Uterus (tissue), 2 donors: ENCODE data around the gene EPC1.
"Not testable (repeated sequence)": the region's sequence is repeated elsewhere in the genome, so short reads cannot be mapped to it uniquely, and the experiment has no call there.

Experiments used
- POLR2A ChIP-seq, 2 donors: fragments of 450-650 bp; IDR thresholded peaks; one replicate each; pipeline ENCODE4 v1.6.1; 2016; ENCODE audit warnings: antibody characterized with exemption in 2 of 2, mild to moderate bottlenecking in 1 of 2, moderate library complexity in 1 of 2
- TF ChIP-seq, protein P1 (sequence below), 4 experiments: fragments of 200-600 bp in 2 of 4; fragments of 450-650 bp in 2 of 4; sonication (generic) in 2 of 4; IDR thresholded peaks; one replicate each; pipeline ENCODE4 v1.5.1; 2016 to 2019; ENCODE audit warnings: antibody characterized with exemption in 4 of 4, mild to moderate bottlenecking in 2 of 4, moderate library complexity in 1 of 4

- TF ChIP-seq, protein P1, sequence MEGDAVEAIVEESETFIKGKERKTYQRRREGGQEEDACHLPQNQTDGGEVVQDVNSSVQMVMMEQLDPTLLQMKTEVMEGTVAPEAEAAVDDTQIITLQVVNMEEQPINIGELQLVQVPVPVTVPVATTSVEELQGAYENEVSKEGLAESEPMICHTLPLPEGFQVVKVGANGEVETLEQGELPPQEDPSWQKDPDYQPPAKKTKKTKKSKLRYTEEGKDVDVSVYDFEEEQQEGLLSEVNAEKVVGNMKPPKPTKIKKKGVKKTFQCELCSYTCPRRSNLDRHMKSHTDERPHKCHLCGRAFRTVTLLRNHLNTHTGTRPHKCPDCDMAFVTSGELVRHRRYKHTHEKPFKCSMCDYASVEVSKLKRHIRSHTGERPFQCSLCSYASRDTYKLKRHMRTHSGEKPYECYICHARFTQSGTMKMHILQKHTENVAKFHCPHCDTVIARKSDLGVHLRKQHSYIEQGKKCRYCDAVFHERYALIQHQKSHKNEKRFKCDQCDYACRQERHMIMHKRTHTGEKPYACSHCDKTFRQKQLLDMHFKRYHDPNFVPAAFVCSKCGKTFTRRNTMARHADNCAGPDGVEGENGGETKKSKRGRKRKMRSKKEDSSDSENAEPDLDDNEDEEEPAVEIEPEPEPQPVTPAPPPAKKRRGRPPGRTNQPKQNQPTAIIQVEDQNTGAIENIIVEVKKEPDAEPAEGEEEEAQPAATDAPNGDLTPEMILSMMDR (IDR thresholded peaks at IDR 0.05), result not testable (repeated sequence)
- TF ChIP-seq POLR2A (IDR thresholded peaks at IDR 0.05), result not testable (repeated sequence)
Measured at GRCh38 chr10:32354690-32355089, 7.7 kb upstream of the EPC1 start.
